Glutamatergic neuron (in vitro differentiated cells): Measurements from ENCODE around the gene SGTA. TPM values are rescaled to one million over a fixed set of nuclear protein-coding genes. Genes with fewer than 3 reads are reported as not detected.

ENCODE experiments used
- DNase-seq: peaks from one replicate; pipeline ENCODE4 v3.0.0; 2022
- H3K27ac Mint-ChIP-seq: one replicate; pipeline ENCODE4 v1.8.0; 2020; ENCODE audit warnings: mild to moderate bottlenecking, mixed read lengths, inconsistent platforms; ENCODE audit not compliant: unreplicated experiment
- H3K27me3 Mint-ChIP-seq: one replicate; pipeline ENCODE4 v1.8.0; 2020; ENCODE audit warnings: mild to moderate bottlenecking, moderate library complexity, mixed read lengths, inconsistent platforms; ENCODE audit not compliant: unreplicated experiment
- H3K36me3 Mint-ChIP-seq: one replicate; pipeline ENCODE4 v1.8.0; 2020; ENCODE audit warnings: mild to moderate bottlenecking, mixed read lengths, inconsistent platforms; ENCODE audit not compliant: unreplicated experiment
- H3K4me1 Mint-ChIP-seq: one replicate; pipeline ENCODE4 v1.8.0; 2020; ENCODE audit warnings: mild to moderate bottlenecking, low read depth, mixed read lengths, inconsistent platforms; ENCODE audit not compliant: unreplicated experiment
- H3K4me3 Mint-ChIP-seq: one replicate; pipeline ENCODE4 v1.8.0; 2020; ENCODE audit warnings: mild to moderate bottlenecking, mixed read lengths, inconsistent platforms; ENCODE audit not compliant: unreplicated experiment
- H3K9me3 Mint-ChIP-seq: one replicate; pipeline ENCODE4 v1.8.0; 2020; ENCODE audit warnings: mild to moderate bottlenecking, moderate library complexity, mixed read lengths, inconsistent platforms; ENCODE audit not compliant: unreplicated experiment
- CTCF ChIP-seq: fragments of 200-600 bp; sonication (generic); IDR thresholded peaks from one replicate; pipeline ENCODE4 v1.5.0; 2021; ENCODE audit not compliant: partially characterized antibody, unreplicated experiment
- total RNA-seq: library from RNA; stranded (reverse); fragmentation: NEBNext Ultra II Directional; extraction: Animal tissue kit (Norgen Biotek cat#: 25700); gene quantifications from one replicate; pipeline ENCODE4 v1.2.1, GENCODE V29; 2021; ENCODE audit not compliant: unreplicated experiment

The SGTA gene
- total RNA-seq, 1 donor from 2014 or later = 90.6 TPM

DNA sequence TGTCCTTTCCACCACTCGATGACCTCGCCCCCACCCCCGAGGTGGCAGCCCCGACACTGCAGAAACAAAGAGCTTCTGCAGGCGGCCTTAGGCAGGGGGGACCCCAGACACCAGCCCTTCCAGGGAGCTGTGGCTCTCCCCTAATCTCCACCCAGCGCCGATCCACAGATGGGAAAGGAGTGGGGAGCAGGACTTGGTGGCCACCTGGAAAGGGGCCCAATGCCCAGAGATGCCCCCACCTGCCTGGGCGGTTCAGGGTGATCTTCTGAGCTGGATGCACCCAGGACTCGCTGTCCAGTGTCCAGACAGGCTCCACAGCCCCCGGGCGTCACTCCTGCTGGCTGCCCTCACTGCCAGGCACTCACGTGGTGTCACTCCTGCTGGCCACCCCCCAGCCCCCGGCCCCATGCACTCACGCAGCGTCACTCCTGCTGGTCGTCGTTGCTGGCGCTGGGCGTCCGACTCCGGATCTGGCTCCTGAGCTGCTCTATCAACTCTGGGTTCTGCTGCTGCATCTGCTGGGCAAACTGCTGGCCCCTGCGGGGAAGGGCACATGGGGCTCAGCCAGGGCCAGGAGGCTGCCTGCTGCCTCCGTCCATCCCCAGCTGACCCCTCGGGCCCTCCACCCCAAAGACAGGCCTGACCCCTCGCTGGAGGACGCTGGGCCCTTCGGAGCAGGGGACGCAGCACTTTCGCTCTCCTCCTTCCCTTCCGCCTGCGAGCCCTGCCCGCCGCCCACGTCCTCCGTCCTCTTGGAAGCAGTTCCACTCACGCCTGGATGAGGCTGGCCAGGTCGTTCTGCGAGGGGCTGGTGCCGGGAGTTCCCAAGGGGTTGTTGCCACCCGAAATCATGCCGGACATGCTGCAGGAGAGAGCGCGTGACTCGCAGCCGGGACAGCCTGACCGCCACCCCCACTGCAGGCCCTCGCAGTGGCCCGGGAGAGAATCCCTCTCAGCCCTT is 25.9 kb downstream of the SGTA start:
- Mint-ChIP-seq H3K4me1 (no peaks in the 10 kb centered on the region), H3K4me3 (no peak overlapping the region), H3K27me3 (peaks cover 4% of the 10 kb centered on the region), H3K9me3 (peaks cover 3% of the 10 kb centered on the region), H3K27ac (no peak overlapping the region), H3K36me3 (no peaks in the 10 kb centered on the region)
- no peak for TF ChIP-seq CTCF
- no peak for DNase-seq

DNA sequence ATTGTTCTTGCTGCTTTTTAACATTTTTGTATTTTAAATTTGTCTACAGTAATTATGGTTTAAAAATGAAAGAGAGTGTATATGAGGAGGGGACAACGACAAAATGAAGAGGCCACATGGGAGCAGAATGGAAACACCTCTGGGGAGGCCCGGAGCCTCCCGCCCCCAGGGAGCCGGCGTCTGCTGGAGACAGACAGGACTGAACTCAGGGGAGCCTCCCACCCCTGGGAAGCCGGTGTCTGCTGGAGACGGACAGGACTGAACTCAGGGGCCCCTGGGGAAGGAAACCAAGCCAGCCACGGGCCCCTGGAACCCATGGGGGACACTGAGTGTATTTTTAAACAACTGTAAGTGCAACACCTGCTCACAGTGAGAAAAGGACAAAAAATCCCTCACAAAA is 26.6 kb downstream of the SGTA start:
- no peak overlapping the region for H3K27ac Mint-ChIP-seq
- H3K4me3 Mint-ChIP-seq = no peak overlapping the region
- H3K27me3 Mint-ChIP-seq = peaks cover 4% of the 10 kb centered on the region
- TF ChIP-seq CTCF = no peak
- H3K4me1 Mint-ChIP-seq = no peaks in the 10 kb centered on the region
- H3K36me3 Mint-ChIP-seq = no peaks in the 10 kb centered on the region
- no peak for DNase-seq
- peaks cover 3% of the 10 kb centered on the region for H3K9me3 Mint-ChIP-seq

DNA sequence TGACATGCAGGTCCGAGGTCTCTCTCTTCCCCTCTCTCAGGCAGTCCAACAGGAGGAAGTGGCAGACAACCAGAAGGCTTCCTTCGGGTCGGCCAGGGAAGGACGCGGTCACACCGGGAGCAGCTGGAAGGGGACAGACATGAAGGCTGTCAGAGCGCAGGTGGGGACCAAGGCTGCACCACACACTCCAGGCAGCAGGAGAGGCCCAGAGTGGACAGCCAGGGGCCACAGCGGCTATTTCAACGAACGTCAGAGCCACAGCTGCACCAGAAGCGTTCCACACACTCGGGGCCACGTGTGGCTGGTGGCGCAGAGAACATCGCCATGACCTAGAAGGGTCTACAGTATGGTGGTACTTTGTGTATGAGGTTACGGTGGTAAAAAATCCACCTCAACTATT is 27.3 kb downstream of the SGTA start:
- DNase-seq = no peak
- H3K27ac Mint-ChIP-seq = no peak overlapping the region
- H3K4me1 Mint-ChIP-seq = no peaks in the 10 kb centered on the region
- H3K36me3 Mint-ChIP-seq = no peaks in the 10 kb centered on the region
- H3K4me3 Mint-ChIP-seq = no peak overlapping the region
- TF ChIP-seq CTCF = no peak
- H3K27me3 Mint-ChIP-seq = peaks cover 4% of the 10 kb centered on the region
- peaks cover 3% of the 10 kb centered on the region for H3K9me3 Mint-ChIP-seq

DNA sequence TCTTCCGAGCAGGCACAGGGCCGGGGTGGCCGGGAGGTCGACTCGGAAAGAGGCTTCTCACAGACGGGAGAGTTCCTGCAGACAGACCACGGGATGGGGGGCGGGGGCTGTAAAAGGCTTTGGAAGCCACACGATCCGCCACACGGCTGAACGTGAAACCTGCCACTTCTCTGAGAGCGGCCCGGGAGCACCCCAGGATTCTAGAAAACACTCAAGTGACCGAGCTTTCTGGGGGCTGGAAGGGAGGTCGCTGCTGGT is 27.7 kb downstream of the SGTA start:
- Mint-ChIP-seq H3K36me3 (no peaks in the 10 kb centered on the region), H3K4me1 (no peaks in the 10 kb centered on the region), H3K27ac (no peak overlapping the region), H3K27me3 (peaks cover 4% of the 10 kb centered on the region), H3K9me3 (peaks cover 3% of the 10 kb centered on the region), H3K4me3 (no peak overlapping the region)
- DNase-seq = no peak
- TF ChIP-seq CTCF = no peak

DNA sequence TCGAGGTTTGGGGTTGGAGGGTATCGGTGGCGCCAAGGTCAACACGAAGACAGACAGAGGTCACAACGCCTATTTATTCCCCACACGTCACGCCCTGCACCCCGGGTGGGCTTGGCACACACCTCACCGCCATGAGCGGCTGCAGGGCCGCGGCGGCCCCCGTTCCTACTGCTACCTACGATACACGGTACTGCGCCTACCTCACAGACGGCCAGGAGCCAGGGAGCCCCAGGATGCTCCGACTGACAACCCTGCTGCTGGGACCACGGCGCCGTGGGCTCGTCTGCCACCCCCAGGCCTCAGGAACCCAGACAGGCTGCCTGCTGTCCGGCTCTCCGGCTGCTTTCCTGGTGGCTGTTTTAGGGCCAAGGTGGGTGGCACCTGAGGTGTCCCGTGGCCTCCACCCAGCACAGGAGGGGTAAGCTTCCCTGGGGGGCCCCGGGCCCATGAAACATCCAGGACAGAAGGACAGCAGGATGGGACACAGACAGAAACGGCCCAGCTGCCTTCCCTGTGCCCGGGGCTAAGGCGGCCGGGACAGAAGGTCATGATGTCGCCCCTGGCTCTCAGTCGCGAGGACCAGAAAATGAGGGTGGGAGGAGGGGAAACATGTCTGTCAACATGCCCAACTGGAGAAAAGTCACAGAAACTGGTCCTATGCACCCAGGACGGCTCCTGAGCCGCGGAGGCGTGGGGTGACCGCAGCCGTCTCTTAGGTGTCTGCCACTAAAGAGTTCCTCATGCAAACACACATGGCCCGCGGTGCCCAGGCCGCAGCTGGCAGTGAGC is 28.2 kb downstream of the SGTA start:
- no peaks in the 10 kb centered on the region for H3K36me3 Mint-ChIP-seq
- peaks cover 4% of the 10 kb centered on the region for H3K27me3 Mint-ChIP-seq
- H3K27ac Mint-ChIP-seq = no peak overlapping the region
- H3K9me3 Mint-ChIP-seq = peaks cover 3% of the 10 kb centered on the region
- no peaks in the 10 kb centered on the region for H3K4me1 Mint-ChIP-seq
- no peak for TF ChIP-seq CTCF
- H3K4me3 Mint-ChIP-seq = no peak overlapping the region
- DNase-seq = no peak
